Osteocyte (in vitro differentiated cells): Measurements from ENCODE around the gene PROSER3. TPM values are rescaled to one million over a fixed set of nuclear protein-coding genes. Genes with fewer than 3 reads are reported as not detected.

ENCODE experiments used
- DNase-seq: peaks from one replicate; pipeline ENCODE4 v3.0.0; 2021; ENCODE audit warnings: mixed read lengths; ENCODE audit not compliant: unreplicated experiment; ENCODE audit errors: extremely low spot score
- H3K27ac Mint-ChIP-seq: one replicate; pipeline ENCODE4 v1.8.0; 2021; ENCODE audit warnings: mild to moderate bottlenecking, mixed read lengths; ENCODE audit not compliant: unreplicated experiment
- H3K27me3 Mint-ChIP-seq: one replicate; pipeline ENCODE4 v1.8.0; 2021; ENCODE audit warnings: mixed read lengths; ENCODE audit not compliant: unreplicated experiment
- H3K36me3 Mint-ChIP-seq: one replicate; pipeline ENCODE4 v1.8.0; 2021; ENCODE audit warnings: mixed read lengths; ENCODE audit not compliant: unreplicated experiment
- H3K4me1 Mint-ChIP-seq: one replicate; pipeline ENCODE4 v1.8.0; 2021; ENCODE audit warnings: mixed read lengths; ENCODE audit not compliant: unreplicated experiment
- H3K4me3 Mint-ChIP-seq: one replicate; pipeline ENCODE4 v1.8.0; 2021; ENCODE audit warnings: mild to moderate bottlenecking, moderate library complexity, mixed read lengths; ENCODE audit not compliant: unreplicated experiment
- H3K9me3 Mint-ChIP-seq: one replicate; pipeline ENCODE4 v1.8.0; 2021; ENCODE audit warnings: mixed read lengths; ENCODE audit not compliant: unreplicated experiment
- total RNA-seq: library from RNA; stranded (reverse); gene quantifications from 2 replicates; pipeline ENCODE4 v1.2.1, GENCODE V29; 2021
- TF ChIP-seq, protein P1 (sequence below): fragments of 200-600 bp; sonication (generic); IDR thresholded peaks from 2 replicates; pipeline ENCODE4 v1.5.0; 2021; ENCODE audit warnings: antibody characterized with exemption, mild to moderate bottlenecking, moderate library complexity

PROSER3 gene
- total RNA-seq, 1 donor from 2014 or later = 20.9 TPM

DNA sequence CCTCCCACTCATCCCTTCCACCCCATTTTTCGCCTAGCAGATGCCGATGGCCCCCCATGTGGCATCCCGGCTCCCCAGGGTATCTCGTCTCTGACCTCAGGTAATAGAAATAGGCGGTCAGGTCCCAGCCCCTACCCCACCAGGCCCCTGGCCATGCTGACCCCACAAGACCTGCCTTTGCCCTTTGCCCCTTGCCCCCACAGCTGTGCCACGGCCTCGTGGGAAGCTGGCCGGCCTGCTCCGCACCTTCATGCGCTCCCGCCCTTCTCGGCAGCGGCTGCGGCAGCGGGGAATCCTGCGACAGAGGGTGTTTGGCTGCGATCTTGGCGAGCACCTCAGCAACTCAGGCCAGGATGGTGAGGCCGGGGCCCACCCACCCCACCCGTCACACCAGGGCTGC is 22.7 kb downstream of the PROSER3 start:
- Mint-ChIP-seq H3K4me3 (no peak overlapping the region), H3K36me3 (peaks cover 12% of the 10 kb centered on the region), H3K9me3 (no peaks in the 10 kb centered on the region), H3K27ac (no peak overlapping the region), H3K4me1 (peaks cover 13% of the 10 kb centered on the region), H3K27me3 (no peaks in the 10 kb centered on the region)
- TF ChIP-seq, protein P1, sequence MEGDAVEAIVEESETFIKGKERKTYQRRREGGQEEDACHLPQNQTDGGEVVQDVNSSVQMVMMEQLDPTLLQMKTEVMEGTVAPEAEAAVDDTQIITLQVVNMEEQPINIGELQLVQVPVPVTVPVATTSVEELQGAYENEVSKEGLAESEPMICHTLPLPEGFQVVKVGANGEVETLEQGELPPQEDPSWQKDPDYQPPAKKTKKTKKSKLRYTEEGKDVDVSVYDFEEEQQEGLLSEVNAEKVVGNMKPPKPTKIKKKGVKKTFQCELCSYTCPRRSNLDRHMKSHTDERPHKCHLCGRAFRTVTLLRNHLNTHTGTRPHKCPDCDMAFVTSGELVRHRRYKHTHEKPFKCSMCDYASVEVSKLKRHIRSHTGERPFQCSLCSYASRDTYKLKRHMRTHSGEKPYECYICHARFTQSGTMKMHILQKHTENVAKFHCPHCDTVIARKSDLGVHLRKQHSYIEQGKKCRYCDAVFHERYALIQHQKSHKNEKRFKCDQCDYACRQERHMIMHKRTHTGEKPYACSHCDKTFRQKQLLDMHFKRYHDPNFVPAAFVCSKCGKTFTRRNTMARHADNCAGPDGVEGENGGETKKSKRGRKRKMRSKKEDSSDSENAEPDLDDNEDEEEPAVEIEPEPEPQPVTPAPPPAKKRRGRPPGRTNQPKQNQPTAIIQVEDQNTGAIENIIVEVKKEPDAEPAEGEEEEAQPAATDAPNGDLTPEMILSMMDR = no peak
- no peak for DNase-seq

DNA sequence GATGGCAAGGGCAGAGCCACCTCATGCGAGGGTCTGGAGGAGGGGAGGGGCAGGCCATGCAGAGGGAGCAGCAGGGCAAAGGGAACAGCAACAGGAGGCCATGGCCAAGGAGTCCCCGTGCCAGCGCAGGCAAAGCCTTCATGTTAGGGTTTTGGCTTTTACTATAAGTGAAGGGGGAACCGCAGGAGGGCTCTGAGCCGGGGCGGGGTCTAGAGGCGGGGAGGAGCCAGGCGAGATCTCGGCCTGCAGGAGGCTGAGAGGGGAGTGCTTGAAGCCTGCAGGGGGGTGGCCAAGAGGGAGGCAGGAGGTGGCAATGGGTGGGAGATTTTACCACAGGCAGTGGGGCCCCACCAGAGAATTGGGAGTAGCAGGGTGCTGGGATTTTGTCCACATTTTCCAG is 23.7 kb downstream of the PROSER3 start:
- no peak overlapping the region for H3K27ac Mint-ChIP-seq
- peaks cover 12% of the 10 kb centered on the region for H3K36me3 Mint-ChIP-seq
- peaks cover 6% of the 10 kb centered on the region for H3K4me1 Mint-ChIP-seq
- no peaks in the 10 kb centered on the region for H3K27me3 Mint-ChIP-seq
- H3K4me3 Mint-ChIP-seq = no peak overlapping the region
- no peaks in the 10 kb centered on the region for H3K9me3 Mint-ChIP-seq
- no peak for DNase-seq
- TF ChIP-seq, protein P1 = no peak

DNA sequence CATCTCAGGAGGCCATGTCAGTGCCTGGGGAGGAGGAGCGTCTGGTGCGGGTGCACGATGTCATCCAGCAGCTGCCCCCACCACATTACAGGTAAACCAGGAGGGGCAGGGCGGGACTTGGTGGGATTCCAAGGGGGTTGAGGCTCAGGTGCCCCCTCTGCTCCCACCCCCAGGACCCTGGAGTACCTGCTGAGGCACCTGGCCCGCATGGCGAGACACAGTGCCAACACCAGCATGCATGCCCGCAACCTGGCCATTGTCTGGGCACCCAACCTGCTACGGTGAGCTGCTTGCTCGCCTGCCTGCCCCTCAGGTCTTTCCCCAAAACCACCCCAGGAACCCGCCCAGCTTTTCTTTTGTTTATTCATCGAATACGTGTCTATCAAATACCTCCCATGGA is 24.6 kb downstream of the PROSER3 start:
- H3K9me3 Mint-ChIP-seq = no peaks in the 10 kb centered on the region
- H3K27me3 Mint-ChIP-seq = no peaks in the 10 kb centered on the region
- no peak overlapping the region for H3K27ac Mint-ChIP-seq
- TF ChIP-seq, protein P1 = no peak
- no peaks in the 10 kb centered on the region for H3K4me1 Mint-ChIP-seq
- DNase-seq = no peak
- peaks cover 12% of the 10 kb centered on the region for H3K36me3 Mint-ChIP-seq
- H3K4me3 Mint-ChIP-seq = no peak overlapping the region

DNA sequence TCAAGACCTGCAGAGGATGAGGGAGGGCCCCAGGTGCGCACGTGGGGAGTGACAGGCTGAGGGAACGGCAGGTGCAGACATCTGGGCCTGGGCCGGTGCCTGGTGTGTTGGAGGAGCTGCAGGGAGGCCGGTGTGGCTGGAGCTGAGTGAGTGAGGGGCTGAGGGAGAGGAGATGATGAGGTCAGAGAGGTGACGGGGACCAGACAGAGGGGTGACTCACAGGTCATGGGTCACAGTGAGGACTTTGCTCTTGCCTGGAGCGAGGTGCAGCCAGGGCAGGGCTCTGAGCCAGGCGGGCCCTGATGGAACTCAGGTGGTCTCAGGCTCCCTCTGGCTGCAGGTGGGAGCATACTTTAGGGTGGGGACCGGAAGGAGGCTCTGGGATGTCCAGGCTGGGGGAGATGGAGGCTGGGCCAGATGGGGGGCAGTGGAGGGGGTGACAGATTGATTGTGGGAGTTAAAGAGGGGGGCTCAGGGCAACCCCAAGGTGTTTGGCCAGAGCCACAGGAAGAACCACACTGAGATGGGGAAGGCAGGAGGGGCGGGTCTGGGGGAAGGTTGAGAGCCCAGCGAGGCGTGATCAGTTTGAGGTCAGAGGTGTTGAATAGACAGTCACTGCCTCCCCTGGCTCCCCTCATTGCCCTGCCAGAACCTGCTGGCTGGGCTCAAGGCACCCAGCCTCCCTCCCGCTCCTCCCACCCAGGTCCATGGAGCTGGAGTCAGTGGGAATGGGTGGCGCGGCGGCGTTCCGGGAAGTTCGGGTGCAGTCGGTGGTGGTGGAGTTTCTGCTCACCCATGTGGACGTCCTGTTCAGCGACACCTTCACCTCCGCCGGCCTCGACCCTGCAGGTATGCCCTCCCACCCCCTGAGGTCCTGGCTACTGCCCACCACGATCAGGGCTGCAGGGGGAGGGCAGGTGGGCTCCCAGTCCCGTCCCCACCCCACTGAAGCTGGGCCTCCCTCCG is 25.8 kb downstream of the PROSER3 start:
- no peak overlapping the region for H3K4me3 Mint-ChIP-seq
- H3K27me3 Mint-ChIP-seq = no peaks in the 10 kb centered on the region
- H3K27ac Mint-ChIP-seq = no peak overlapping the region
- TF ChIP-seq, protein P1 = no peak
- H3K9me3 Mint-ChIP-seq = no peaks in the 10 kb centered on the region
- no peak for DNase-seq
- H3K4me1 Mint-ChIP-seq = no peaks in the 10 kb centered on the region
- peaks cover 12% of the 10 kb centered on the region for H3K36me3 Mint-ChIP-seq

DNA sequence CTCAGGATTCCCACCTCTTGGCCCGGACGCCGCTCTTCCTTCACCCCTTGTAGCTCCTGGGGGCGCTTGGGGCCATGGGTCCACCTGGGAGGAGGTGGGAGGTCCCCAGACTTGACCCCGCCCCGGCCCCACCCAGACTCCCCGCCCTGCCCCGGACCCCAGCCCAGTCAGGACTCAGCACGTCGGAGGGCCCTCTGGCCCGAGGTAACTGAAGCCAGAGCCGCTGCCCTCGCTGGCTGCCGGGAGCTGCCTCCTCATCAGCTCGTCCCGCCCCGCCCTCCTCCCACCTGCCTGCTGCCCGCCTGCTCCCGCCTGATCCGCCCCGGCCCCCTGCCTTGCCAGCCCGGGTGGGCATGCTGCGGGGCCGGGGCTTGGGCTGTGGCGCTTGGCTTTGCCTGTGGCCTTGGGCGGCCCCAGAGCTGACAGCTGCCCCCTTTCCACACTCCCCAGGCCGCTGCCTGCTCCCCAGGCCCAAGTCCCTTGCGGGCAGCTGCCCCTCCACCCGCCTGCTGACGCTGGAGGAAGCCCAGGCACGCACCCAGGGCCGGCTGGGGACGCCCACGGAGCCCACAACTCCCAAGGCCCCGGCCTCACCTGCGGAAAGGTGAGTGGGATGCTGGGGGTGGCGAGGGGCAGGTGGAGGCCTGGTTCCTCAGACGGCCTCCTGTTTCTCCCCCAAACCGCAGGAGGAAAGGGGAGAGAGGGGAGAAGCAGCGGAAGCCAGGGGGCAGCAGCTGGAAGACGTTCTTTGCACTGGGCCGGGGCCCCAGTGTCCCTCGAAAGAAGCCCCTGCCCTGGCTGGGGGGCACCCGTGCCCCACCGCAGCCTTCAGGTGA is 26.7 kb downstream of the PROSER3 start:
- peaks cover 11% of the 10 kb centered on the region for H3K36me3 Mint-ChIP-seq
- no peak overlapping the region for H3K4me3 Mint-ChIP-seq
- H3K4me1 Mint-ChIP-seq = no peaks in the 10 kb centered on the region
- H3K27me3 Mint-ChIP-seq = no peaks in the 10 kb centered on the region
- DNase-seq = no peak
- no peaks in the 10 kb centered on the region for H3K9me3 Mint-ChIP-seq
- no peak overlapping the region for H3K27ac Mint-ChIP-seq
- TF ChIP-seq, protein P1 = no peak
